Astrocyte of the spinal cord (primary cell): Measurements from ENCODE around the gene LRRC75B.

Source experiments
- DNase-seq: peaks from one replicate; pipeline ENCODE4 v3.0.0; 2011; ENCODE audit warnings: low read depth, low spot score
- H3K4me3 ChIP-seq: 2 replicates; pipeline ENCODE4 v1.5.1; 2011; ENCODE audit warnings: low read depth, mild to moderate bottlenecking, low read length, moderate library complexity
- CTCF ChIP-seq: IDR thresholded peaks from 2 replicates; pipeline ENCODE4 v1.5.1; 2012; ENCODE audit warnings: low read depth, mild to moderate bottlenecking, low read length, inconsistent platforms
- in situ Hi-C: cut with HindIII; loops from 2 replicates; pipeline ENCODE4 v1.10.0; 2017; ENCODE audit warnings: low sequenced_read_pairs

LRRC75B gene

GRCh38 chr22:24578355-24579257 is 14.3 kb downstream of the LRRC75B start:
- in situ Hi-C loops = no loop called here
- DNase-seq = no peak
- no peak overlapping the region for H3K4me3 ChIP-seq
- no peak for TF ChIP-seq CTCF

GRCh38 chr22:24576778-24577177 is 16.1 kb downstream of the LRRC75B start:
- H3K4me3 ChIP-seq = no peak overlapping the region
- in situ Hi-C loops = no loop called here
- no peak for DNase-seq
- no peak for TF ChIP-seq CTCF

- in situ Hi-C loops = no loop called here
- no peak overlapping the region for H3K4me3 ChIP-seq
- DNase-seq = no peak
- no peak for TF ChIP-seq CTCF
These were observed 21.6 kb downstream of the LRRC75B start for GRCh38 chr22:24571266-24571665.

GRCh38 chr22:24567668-24568067 is 25.2 kb downstream of the LRRC75B start:
- DNase-seq = no peak
- in situ Hi-C loops = no loop called here
- H3K4me3 ChIP-seq = no peak overlapping the region
- TF ChIP-seq CTCF = no peak

GRCh38 chr22:24566899-24567511 is 25.9 kb downstream of the LRRC75B start:
- no peak for TF ChIP-seq CTCF
- no peak for DNase-seq
- in situ Hi-C loops = no loop called here
- H3K4me3 ChIP-seq = no peak overlapping the region

GRCh38 chr22:24565077-24565476 is 27.8 kb downstream of the LRRC75B start:
- no peak overlapping the region for H3K4me3 ChIP-seq
- in situ Hi-C loops = no loop called here
- DNase-seq = no peak
- TF ChIP-seq CTCF = no peak
